GM12875 (cell line): ENCODE measurements around the gene CFAP43.
A peak's percentile ranks its signal among the peaks of the same experiment; 100 is the strongest.

Experiments
- H3K4me3 ChIP-seq: one replicate; pipeline ENCODE4 v1.5.1; 2011; ENCODE audit warnings: low read depth, low read length, control low read depth
- TF ChIP-seq, protein P1 (sequence below): IDR thresholded peaks from 2 replicates; pipeline ENCODE4 v1.5.1; 2011; ENCODE audit warnings: low read depth, mild to moderate bottlenecking, control low read depth, inconsistent platforms, low read length, moderate library complexity, borderline replicate concordance; ENCODE audit not compliant: insufficient read depth

The CFAP43 gene

DNA sequence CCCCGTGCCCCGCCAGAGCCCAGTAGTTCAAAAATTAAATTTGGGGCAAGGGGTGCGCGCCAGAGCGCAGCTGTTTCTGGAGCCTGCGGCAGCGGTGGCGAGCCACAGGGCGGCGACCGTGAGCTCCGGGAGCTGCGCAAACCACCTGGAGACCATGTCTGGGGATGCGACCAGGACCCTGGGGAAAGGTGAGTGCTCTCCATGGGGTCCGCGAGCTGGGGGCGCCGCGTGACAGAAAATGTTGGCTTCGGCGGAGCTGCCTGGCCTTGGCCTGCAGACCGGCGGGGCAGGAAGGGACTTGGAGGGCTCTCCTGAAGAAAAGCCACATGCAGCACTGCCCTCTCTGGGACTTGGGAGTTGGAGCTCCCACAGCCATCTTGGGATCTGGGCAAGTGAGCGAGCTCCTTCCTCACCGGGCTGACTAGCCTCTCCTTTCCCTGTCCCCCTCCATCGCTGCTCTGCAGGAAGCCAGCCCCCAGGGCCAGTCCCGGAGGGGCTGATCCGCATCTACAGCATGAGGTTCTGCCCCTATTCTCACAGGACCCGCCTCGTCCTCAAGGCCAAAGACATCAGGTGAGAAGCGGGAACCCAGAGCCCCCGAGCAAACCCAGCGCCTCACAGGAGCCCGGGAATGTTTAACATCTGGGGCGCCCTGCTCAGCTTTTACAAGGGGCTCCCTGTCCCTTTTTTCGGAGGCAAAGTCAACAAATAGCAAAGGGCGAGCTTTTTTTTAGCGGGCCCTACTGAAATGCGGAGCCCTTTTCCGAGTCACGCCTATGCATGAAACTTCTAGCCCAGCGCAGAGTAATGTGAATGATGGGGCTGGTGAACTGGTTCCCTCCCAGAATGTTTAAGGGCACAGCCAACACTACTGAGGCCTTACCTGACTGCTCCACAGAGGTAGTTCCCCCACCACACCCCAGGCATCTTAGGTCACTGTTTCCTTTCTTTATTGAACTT lies 42.9 kb upstream of the CFAP43 start:
- TF ChIP-seq, protein P1, sequence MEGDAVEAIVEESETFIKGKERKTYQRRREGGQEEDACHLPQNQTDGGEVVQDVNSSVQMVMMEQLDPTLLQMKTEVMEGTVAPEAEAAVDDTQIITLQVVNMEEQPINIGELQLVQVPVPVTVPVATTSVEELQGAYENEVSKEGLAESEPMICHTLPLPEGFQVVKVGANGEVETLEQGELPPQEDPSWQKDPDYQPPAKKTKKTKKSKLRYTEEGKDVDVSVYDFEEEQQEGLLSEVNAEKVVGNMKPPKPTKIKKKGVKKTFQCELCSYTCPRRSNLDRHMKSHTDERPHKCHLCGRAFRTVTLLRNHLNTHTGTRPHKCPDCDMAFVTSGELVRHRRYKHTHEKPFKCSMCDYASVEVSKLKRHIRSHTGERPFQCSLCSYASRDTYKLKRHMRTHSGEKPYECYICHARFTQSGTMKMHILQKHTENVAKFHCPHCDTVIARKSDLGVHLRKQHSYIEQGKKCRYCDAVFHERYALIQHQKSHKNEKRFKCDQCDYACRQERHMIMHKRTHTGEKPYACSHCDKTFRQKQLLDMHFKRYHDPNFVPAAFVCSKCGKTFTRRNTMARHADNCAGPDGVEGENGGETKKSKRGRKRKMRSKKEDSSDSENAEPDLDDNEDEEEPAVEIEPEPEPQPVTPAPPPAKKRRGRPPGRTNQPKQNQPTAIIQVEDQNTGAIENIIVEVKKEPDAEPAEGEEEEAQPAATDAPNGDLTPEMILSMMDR: peak; percentile 95
- H3K4me3 ChIP-seq: no peak overlapping the region

DNA sequence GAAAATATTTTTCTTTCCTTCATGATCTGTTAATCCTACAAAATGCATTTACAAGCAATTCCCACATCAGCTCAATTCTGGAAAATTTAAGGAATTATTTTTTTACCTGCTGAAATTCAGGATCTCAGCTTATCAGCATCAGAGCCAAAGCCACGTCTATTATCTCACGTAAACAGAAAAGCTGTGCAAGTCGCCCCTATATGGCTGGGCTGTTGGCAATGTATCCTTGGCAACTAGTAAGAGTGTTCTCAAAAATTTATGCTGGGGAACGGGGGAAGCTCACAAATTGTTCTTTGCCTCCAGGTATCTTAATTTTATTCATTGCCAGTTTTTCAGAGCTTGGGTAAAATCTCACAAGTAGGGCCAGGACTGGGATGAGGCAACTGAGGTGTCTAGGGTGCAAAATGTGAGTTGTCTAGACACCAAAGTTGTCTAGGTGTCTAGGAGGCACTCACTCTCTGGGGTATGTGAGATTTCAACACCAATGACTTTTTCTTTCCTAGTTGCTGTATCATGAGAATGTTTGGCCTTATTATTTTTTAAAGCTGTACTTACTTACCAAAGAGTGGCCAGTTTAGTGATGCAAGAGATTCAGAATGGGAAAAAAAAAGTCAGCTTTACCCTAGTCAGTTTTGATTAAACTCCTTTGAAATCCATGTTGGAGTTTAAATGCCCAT lies 41.9 kb upstream of the CFAP43 start:
- TF ChIP-seq, protein P1: no peak
- no peak overlapping the region for H3K4me3 ChIP-seq

DNA sequence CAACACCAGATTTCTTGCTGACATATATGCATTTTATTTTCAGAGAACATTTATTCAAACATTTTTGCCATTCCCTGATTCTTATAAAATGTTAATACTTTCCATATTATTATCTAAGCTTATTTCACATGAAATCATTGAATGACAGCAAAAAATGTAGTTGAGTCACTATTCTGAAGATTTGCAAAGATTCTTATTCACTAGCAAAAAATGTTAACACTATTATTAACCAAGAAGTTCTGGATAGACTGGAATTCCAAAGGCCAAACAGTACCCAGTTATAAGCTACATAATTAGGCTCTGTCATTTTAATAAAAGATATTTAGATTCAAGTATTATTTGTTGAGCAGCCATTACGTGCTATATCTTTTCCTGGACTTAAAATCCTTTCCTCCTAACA lies 41.1 kb upstream of the CFAP43 start:
- H3K4me3 ChIP-seq: no peak overlapping the region
- TF ChIP-seq, protein P1: no peak

DNA sequence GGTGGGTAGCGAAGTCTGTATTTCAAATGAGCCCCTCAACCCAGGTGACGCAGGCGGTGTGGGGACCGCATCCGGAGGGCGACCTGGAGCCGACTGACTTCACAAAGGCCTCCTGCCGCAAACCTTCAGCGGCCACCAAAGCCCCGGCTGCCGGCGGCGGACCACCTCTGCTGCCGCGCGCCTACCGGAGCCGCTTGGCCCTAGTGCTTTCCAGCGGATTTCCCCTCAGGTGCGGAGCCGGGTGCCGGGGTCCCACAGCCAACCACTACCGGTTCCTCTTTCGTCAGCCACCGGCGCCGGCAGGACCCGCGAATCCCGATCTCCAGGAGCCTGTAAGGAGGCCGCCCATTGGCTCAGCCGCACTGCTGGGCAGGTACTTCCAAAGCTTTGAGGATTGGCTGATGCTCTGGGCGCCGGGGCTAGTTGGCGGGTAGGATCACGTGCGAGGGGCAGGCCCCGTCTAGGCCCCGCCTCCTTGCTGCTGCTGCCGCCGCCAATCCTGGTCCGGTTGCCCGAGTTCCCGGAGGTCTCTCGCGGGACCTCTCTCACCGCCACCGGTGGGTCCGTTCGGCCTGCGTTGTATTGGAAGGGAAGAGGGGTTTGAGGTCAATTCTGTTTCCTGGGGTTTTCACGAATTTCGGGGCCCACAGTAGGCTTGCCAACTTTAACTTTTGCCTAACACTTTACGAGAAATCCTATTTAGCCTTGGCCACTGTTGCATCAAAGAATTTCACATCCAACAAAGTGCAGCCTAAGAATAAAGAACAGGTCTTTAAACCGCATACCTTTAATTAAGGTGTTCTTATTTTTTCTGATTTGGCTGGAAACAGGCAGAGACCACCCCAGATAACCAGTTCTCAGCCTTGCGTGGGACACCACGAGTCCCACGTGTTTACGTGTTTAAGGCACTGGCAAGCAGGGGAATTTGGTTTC lies 36.8 kb upstream of the CFAP43 start, which contains the start of gene GSTO2:
TSS of gene GSTO2 (plus strand) at position 472 of the 933 bp plus-strand sequence. CDS start 5,732 bp downstream, outside the sequence.
- peak within 1 kb of the TSS; percentile 96 for H3K4me3 ChIP-seq
- TF ChIP-seq, protein P1: no peak

DNA sequence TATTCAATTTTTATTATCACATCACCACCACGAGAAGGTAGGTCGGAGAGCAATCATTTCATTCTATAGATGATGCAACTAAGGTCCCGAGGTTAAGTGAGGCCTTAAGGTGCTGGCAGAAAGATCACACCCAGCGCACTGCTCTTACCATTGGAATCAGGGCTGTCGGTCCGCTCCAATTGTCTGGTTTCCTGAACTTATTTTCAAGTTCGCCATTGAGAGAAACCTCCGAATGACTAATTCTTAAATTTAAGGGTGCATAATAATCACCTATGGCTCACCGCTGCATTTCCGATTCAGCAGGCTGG lies 36.2 kb upstream of the CFAP43 start:
- H3K4me3 ChIP-seq: peak overlapping the region; percentile 96
- TF ChIP-seq, protein P1: no peak

DNA sequence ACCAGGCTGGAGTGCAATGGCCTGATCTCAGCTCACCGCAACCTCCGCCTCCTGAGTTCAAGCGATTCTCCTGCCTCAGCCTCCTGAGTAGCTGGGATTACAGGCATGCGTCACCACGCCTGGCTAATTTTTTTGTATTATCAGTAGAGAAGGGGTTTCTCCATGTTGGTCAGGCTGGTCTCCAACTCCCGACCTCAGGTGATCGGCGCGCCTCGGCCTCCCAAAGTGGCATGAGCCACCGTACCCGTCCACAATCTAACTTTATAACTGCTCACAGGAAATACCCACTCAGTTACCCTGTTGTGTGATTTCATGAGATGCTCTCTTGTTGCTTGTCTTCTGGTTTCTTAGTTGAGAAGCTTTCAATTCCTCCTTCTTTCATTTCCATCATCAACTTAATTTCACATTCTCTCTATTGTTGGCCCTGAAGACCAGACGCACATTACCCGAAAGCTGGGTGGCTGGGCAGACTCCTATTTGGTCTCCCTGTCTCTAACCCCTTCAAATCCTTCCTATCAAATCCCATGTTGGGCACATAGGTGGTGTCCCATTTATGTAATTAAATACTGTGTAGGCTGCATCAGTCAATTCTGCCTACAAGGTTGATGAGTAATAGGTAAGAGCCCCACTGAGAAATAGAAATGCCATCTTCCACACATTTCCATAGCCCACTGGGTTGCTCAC lies 35.7 kb upstream of the CFAP43 start:
- TF ChIP-seq, protein P1: no peak
- H3K4me3 ChIP-seq: peak overlapping the region; percentile 96
